Ramos (cell line): ENCODE data around the gene MRPL9.
"Not testable (repeated sequence)": the region's sequence is repeated elsewhere in the genome, so short reads cannot be mapped to it uniquely, and the experiment has no call there.

Source experiments
- in situ Hi-C: fragments of 300-500 bp; cut with MboI; formaldehyde crosslinking; loops from one replicate; pipeline ENCODE4 v1.14.3; 2022; ENCODE audit warnings: low sequenced_read_pairs; ENCODE audit not compliant: unreplicated experiment

Gene MRPL9

DNA sequence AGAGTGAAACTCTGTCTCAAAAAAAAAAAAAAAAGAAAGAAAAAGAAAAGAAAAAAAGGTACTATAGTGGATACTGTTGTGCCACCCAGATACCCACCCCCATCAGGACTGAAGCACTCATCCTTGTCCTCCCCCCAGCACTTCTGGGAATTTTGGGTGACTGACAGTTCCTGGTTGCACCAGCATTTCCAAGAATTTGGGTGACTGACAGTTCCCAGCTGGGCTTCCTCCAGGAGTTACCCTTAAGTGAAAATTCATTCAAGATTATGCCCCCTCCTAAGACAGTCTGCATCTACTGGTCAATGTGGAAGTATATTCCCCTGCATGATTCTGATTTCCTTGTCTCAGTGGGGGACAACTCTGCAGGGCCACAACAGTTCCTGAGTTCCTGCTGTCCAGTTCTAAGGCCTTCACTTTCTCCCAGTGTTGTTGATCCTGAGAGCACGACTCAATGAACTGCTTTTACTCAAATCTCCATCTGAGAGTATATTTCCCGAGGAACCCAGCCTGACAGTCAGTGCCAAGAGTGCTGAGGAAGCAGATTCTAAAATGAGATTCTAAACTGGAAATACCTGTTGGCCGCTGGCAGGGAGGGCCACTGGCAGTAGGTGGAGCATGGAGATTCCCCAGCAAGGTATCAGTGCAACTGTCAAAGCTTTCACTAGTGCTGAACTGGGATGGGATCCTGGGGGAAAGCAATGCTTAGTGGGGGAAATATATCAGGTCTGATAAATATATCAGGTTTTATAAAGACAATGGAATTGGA lies 23.5 kb downstream of the MRPL9 start:
- in situ Hi-C loops: no loop called here

DNA sequence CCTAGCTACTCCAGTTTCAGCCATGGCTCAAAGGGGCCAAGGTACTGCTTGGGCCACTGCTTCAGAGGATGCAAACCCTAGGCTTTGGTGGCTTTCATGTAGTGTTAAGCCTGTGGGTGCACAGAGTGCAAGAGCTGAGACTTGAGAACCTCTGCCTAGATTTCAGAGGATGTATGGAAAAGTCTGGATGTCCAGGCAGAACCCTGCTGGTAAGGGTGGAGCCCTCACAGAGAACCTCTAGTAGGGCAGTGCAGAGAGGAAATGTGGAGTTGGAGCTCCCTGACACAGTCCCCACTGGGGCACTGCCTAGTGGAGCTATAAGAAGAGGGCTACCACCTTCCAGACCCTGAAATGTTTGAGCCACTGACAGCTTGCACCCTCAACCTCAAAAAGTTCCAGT lies 25.8 kb downstream of the MRPL9 start:
- in situ Hi-C loops: no loop called here

DNA sequence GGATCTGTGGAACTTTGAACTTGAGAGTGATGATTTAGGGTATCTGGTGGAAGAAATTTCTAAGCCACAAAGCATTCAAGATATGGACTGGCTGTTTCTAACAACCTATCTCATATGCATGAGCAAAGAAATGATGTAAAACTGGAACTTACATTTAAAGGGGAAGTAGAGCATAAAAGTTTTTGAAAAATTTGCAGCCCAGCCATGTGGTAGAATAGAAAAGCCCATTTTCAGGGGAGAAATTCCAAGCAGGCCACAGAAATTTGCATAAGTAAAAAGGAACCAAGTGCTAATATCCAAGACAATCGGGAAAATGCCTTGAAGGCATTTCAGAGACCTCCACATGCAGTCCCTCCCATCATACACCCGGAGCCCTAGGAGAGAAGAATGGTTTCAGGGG lies 26.3 kb downstream of the MRPL9 start:
- in situ Hi-C loops: no loop called here

DNA sequence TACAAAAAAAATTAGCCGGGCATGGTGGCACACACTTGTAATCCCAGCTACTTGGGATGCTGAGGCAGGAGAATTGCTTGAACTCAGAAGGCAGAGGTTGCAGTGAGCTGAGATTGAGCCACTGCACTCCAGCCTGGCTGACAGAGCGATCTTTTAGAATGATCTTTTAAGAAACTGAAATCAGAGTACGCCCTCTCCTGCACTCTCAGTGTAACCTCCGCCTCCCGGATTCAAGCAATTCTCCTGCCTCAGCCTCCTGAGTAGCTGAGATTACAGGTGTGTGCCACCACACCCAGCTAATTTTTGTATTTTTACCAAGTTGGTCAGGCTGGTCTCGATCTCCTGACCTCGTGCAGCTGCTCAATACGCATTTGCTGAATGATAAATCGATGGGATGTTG lies 29.3 kb downstream of the MRPL9 start:
- in situ Hi-C loops: not testable (repeated sequence)

DNA sequence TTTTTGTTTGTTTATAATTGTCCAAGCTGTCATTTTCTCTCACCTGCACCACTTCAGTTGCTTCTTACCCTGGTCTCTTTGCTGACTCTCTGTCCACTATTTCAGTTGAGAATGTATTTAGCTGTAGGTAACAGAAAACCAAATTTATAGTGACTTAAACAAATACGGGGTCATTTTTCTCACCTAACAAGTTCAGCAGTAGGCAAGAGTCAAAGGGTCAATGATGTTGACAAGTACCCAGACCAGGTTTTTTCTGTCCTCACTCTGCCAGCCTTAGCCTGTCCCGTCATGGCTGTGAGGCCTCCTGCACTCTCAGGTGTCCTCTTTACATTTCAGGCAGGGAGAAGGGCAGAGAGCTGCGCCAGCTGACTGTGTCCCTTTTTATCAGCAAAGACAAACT lies 30.2 kb downstream of the MRPL9 start:
- in situ Hi-C loops: no loop called here

DNA sequence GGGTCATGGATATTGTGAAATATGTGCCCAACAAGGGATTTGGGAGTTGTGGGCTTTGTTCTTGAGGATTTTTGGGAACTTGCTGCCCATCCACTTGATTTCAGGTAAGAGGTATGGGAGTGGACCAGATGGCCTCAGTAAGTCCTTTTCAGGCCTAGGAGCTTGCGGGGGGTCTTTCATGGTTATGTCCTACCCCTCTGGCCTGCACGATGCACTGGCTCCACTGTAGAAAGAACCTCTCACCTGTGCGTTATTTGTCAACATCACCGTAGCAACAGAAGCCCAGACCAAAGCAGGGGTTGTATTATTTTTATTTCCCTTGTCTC lies 33.4 kb downstream of the MRPL9 start:
- in situ Hi-C loops: no loop called here

DNA sequence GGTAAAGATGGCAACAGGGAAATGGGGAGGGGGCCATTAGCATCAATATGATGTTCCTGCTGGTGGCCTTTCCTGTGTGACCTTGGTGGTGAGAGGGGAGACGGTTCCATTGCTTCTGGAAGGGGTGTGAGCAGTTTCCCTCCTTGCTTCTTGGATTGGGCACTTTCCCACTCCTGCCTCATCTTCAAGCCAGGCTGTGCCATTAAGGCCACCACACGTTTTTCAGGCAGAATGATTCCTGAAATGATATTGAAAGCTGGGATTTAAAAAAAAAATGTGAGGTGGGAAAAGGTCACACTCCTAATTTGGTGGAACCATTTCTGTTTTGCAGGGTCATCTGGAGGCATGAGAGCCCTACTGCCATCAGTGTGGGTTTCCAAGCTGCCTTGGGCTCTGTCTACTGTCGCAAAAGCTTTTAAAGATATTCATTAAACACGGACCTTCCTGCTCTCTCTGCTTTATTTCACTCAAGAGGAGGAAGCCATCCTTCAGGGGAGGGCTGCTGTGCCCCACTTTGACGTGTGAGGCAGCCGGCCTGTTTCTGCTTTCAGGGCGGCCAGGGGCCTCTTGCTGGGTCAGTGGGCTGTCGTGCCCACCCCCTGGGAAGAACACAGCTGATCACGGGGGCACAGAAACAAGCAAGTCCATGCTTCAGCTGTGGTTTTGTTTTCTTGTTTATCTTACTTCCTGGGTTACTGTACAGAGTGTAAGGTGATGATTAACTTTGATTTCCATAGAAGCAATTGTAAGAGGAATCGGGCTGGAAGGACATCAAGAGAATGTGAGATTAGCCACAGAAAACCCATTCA lies 33.9 kb downstream of the MRPL9 start:
- in situ Hi-C loops: no loop called here

DNA sequence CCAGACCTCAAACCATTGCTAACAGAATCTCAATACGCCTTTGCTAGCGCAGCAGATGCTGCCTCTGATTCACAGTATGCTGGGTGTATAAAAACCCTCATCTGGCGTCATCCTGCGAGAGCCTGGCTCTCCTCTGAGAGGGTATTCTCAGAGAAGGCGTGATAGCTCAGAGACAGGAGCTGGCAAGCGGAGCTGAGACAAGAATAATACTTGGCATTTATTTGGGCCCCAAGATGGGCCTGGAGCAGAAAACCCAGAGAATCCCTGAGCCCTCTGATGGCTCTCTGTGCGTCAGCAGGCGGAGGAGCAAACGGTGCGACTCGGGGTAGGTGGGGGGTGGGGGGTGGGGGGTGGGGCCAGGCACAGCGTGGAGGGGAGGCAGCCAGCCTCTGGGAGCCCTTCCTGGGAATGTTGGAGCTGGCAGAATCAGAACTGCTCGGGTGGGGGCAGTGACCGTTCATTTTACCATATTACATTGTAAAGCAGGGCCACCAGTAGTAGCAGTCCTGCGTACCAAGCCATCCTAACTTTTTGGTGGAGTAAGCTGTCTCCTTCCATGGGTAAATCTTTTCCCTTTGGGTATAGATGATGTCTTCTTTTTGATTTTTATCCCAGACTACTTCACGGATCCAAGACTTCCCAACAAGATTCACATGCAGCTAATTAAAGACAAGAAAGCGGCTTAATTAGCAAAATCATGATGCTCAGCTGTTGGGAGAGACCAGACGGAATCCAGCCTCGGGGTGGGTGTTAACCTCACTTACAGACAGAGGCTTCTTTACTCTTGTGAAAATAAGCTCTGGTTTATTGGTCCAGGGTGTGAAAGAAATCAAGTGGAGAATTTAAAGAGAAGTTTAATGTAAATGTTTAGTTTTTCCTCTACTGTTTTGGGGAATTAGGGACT lies 34.9 kb downstream of the MRPL9 start:
- in situ Hi-C loops: no loop called here

DNA sequence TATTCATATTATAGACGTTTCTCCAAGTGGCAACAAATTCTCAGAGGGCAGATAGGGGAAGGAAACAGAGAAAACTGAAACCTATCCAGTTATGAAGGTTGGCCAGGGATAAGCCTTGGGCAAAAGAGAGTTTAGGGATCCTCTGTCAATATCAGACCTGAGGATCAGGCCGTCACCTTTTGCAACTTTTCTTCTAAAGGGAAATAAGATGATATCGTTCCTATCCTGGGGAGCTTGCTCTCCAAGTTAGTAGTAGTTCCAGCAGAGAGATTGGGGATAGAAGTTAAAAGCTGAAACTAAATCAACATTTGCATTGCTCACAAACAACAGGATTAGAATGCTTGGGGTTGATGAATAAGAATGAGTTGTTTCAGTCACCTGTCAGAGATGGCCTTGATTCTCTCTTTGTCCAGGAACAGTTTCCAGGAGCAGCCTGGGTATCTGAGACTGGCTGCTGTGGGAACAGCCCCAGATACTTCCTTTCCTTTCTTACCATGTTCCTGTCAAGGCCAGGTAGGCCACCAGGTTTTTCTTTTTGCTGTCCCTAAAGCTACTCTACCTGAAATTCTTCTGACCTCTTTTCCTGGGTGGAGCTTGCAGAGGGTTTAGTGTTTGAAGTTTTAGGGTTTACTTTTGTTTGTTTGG lies 39.4 kb downstream of the MRPL9 start:
- in situ Hi-C loops: no loop called here

DNA sequence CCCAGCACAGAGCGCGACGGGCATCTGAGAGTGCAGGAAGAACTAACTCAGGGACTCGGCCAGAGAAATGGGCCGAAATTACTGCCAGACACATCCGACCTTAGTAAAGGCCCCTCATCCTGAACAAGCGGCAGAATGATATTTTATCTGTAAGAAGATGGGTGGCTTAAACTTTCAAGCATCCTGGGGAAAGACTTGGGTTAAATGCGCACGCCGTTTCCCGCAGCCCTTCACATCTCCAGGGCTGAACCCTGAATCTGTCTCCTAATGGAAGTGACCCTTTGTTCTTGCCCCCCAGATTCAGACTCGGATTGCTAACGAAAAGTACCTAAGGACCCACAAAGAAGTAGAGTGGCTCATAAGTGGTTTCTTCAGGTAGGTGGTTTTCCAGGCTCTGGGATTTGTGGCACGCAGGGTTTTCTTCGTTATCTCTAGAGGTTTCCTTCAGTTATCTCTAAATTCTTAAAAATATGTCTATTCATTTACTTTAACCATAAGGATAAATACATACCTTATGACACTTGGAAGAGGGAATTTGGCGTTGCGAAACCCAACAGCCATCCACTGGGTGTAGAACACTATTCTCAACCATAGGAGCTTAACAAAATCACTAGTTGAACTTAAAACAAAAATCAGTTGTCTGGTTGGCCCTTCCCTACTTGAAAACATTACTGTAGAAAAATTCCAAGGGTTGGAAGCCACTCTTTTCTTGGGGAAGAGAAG lies 41.3 kb downstream of the MRPL9 start:
- in situ Hi-C loops: no loop called here

DNA sequence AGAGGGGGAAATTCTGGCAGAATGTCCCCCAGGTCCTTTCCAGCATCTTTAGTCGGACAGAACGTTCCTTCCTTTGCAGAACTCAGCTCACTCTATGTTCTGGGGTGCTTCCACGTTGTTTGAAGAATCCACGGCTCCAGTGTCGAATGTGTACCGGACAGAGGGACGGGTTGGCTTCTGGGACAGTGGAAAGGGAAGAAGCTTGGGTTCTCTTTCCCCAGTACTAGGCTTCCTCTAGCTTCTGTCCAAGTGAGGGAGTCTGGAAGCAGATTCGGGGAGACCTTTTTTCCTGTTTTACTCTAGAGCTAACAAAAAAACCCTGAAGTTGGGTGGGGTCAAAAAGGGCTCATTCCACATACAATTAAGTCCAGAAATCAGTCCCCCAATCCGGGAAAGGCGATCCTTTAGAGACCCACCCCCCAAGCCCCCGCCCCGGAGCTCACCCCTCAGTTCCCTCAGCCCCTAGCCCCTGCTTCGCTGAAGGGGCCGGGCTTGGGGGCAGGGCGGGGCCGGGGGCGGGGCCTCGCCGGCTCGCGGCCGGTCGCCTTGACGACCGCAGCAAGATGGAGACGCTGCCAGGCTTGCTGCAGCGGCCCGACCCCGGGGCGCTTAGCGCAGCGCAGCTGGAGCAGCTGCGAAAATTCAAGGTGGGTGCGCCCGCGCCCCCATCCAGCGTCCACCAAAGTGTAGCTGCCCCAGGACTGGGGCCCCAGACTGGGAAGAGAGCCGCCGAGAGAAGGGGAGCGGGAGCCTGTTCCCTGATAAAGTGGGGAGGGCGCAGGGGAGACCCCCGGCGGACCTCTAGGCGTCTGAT lies 42.1 kb downstream of the MRPL9 start, which contains the start of gene RIIAD1:
TSS of gene RIIAD1 (plus strand) at position 549 of the 814 bp plus-strand sequence. CDS start at position 564, 15 bp downstream.
- in situ Hi-C loops: no loop called here

DNA sequence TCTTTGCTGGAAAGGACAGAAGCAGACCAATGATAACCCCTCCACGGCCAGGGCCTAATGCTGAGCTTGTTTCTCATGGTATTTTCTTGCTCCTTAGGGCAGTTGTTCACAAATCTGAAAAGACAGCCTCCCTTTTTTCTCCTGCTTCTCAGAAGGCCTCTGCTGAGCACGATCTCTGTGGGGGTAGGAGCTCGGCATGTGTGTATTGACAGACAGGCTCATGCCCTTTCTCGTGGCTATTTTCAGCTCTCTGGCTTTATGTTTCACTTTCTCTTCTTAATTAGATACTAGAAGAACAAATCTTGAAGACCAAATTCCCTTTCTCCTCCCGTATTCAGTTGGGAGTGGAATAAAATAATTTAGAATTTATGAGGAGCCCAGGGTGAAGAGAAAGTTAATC lies 42.7 kb downstream of the MRPL9 start:
- in situ Hi-C loops: no loop called here

DNA sequence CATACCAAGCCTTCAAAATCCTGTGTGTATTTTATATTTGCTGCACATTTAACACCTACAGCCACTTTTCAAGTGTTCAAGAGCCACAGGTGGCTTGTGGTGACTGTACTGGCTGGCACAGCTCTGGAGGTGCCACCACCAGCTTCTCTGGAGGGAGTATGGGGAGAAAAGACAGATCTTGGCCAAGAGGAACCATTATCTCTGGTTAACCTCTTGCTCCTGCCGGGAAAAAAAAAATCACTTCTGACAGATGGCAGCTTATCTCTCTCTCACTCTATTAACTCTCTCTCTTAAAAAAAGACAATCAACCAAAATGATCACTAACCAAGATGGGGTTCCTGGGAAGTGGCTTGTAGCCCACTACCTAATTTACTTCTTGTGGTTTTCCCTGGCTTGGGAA lies 43.2 kb downstream of the MRPL9 start:
- in situ Hi-C loops: no loop called here

DNA sequence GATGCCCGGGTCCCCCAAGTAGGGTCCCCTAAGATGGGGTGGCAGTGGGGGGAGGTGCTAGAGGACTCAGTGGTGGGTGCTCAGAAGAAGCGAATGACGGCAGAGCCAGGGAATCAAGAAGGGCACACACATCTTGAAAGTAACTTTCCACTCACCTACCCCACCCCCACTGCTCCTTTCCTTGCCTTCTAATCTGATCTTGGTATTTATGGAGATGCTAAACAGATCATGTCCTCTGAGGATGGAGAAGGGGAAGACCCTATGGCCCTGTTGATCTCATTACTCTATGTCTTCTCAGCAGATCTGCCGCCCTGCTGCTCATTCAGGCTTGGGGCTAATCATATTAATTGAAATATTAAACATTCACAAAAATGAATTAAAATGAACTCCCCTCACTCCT lies 44.6 kb downstream of the MRPL9 start:
- in situ Hi-C loops: no loop called here

DNA sequence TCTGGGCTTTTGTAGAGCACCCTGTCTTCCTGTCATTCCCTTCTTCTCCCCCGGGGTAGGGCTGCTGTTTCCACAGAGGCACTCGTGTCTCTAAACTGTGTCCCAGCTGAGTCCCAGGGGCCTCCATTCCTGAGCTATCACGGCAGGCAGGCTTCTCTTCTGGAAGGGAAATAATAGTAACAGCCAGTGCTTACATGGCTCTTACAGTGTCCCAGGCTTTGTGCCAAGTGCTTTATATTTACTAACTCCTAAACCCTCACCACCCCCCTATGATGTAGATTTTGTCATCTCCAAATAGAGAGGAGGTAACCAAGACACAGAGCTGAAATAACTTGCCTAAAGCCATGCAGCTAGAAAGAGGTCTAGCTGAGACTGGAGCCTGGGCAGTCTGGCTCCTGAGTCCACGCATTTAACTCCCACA lies 45.3 kb downstream of the MRPL9 start:
- in situ Hi-C loops: no loop called here

DNA sequence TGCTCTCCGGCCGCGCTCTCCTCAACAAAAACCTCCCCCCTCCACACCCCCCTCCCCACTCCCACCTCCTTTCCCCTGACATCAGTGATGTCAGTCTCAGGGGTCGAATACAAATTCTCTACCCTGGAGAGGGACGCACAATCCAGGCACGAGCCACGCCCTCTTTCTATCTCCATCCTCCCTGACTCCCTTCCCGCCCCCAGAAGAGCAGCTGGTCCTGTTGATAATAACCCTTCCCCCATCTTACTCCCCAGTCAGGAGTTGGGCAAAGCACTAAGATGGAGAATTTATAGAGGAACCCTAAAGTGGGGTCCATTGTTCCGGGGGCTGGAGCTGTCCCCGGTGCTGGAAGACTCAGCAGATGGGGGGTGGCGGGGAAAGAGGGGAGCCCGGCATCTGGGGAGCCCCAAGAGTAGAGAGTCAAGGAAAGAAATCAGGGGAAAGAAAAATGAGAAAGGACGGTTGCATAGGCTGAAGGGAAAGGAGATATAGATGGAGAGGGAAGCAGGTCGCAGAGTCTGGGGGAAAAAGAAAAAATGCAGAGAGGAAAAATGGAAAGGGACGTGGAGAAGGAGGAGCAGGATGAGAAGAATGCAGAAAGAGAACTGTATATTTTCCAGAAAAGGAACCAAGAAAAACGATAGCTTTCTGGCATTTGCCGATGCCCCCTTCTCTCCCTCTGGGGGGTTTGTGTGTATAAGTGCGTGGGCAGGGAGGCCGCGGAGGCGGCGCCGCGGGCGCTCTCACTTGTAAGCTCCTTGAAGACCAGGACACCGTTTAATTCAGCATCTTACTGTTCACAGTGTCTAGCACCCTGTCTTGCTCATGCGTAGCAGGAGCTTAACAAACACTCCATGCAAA lies 46.3 kb downstream of the MRPL9 start, which contains the start of gene CELF3:
TSS of gene CELF3 (minus strand) at position 33 of the 861 bp plus-strand sequence. CDS start 783 bp downstream, outside the sequence.
- in situ Hi-C loops: no loop called here

DNA sequence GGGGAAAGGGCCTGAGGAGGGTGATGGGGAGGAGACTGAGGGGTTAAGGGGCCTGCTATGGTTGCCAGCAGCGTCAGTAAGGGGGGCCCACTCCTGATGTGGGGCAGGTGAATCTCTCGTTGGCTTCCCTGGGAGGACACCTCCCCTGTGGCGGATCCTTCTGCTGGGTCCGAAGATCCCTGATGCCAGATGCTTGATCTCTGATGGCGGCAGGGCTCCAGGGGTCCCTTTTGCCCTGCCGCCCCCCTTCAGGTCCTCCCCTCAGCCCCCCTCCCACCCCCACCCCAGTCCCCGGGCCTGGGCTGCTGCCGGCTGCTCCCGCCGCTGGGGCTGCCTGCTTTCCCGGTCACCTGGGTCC lies 46.9 kb downstream of the MRPL9 start:
- in situ Hi-C loops: no loop called here
